Sigmoid colon (tissue), 4 donors: ENCODE results near the gene BRIP1.

ENCODE experiments used
- EP300 ChIP-seq, 4 donors: sonication (generic); formaldehyde crosslinking; IDR thresholded peaks; one replicate each; pipeline ENCODE4 v1.6.1; 2017; ENCODE audit warnings: antibody characterized with exemption in 4 of 4
- POLR2AphosphoS5 ChIP-seq, 4 donors: sonication (generic); formaldehyde crosslinking; IDR thresholded peaks; one replicate each; pipeline ENCODE4 v1.6.1; 2017; ENCODE audit warnings: antibody characterized with exemption in 4 of 4
- TF ChIP-seq, protein P1 (sequence below), 4 experiments: fragments of 450-650 bp in 3 of 4; fragments of 200-600 bp in 1 of 4; IDR thresholded peaks; one replicate each; pipeline ENCODE4 v1.5.1; 2016 to 2019; ENCODE audit warnings: antibody characterized with exemption in 4 of 4, mild to moderate bottlenecking in 3 of 4, moderate library complexity in 2 of 4

DNA sequence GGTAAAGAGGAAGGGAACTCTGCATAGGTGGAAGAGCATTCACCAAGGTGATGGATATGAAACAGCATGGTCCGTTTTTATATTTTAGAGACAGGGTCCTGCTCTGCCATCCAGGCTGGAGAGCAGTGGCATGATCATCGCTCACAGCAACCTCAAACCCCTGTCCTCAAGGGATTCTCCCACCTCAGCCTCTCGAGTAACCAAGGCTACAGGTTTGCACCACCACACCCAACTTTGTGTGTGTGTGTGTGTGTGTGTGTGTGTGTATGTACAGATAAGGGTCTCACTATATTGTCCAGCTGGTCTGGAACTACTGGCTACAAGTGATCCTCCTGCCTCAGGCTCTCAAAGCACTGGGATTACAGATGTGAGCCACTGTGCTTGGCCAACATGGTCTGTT is 194.8 kb downstream of the BRIP1 start:
- TF ChIP-seq EP300 (IDR thresholded peaks at IDR 0.05) (no peak), POLR2AphosphoS5 (IDR thresholded peaks at IDR 0.05) (no peak)
- TF ChIP-seq, protein P1, sequence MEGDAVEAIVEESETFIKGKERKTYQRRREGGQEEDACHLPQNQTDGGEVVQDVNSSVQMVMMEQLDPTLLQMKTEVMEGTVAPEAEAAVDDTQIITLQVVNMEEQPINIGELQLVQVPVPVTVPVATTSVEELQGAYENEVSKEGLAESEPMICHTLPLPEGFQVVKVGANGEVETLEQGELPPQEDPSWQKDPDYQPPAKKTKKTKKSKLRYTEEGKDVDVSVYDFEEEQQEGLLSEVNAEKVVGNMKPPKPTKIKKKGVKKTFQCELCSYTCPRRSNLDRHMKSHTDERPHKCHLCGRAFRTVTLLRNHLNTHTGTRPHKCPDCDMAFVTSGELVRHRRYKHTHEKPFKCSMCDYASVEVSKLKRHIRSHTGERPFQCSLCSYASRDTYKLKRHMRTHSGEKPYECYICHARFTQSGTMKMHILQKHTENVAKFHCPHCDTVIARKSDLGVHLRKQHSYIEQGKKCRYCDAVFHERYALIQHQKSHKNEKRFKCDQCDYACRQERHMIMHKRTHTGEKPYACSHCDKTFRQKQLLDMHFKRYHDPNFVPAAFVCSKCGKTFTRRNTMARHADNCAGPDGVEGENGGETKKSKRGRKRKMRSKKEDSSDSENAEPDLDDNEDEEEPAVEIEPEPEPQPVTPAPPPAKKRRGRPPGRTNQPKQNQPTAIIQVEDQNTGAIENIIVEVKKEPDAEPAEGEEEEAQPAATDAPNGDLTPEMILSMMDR (IDR thresholded peaks at IDR 0.05), result no peak
